ENCODE results near the gene CACNA2D4.
A peak's percentile ranks its signal among the peaks of the same experiment; 100 is the strongest.

CACNA2D4 gene

GRCh38 chr12:1844661-1845409 is 73.6 kb downstream of the CACNA2D4 start:
- DNase-seq, result no peak

DNA sequence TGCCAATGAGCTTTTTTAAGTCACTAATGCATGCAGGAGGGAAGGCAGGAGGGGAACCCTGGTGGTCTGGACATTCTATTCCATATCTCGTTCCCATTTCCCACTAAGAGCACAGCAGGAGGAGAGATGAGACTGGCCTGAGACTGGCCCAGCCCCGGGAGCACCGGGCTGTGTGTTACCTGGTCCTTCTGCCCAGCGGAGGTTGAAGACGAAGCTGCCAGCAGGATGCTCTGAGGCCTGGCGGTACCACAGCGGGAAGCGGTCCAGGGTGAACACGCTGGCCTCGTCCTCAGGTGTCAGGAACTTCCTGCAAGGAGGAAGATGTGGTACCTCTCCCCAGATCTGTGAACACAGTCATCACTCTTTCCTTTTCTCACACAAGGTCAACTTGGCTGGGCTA is 74.2 kb downstream of the CACNA2D4 start:
- DNase-seq, result no peak

DNA sequence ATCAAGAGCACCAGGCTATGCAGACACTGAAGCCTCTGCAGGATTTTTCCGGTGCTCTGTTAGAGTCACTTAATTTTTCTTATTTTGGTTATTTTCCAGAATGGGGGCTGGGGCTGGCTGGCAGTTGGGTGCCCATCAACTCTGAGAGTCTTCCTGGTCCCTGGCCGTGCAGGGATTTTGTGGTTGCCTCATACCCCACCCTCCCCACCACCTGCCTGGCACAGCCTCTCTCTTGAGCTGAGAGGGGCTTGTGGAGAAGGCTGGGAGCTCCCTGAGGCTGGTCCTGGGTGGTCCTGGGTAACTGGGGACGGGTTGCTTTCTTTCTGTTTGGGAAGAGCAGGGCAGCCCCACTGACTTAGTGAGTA is 74.8 kb downstream of the CACNA2D4 start:
- DNase-seq, result no peak

DNA sequence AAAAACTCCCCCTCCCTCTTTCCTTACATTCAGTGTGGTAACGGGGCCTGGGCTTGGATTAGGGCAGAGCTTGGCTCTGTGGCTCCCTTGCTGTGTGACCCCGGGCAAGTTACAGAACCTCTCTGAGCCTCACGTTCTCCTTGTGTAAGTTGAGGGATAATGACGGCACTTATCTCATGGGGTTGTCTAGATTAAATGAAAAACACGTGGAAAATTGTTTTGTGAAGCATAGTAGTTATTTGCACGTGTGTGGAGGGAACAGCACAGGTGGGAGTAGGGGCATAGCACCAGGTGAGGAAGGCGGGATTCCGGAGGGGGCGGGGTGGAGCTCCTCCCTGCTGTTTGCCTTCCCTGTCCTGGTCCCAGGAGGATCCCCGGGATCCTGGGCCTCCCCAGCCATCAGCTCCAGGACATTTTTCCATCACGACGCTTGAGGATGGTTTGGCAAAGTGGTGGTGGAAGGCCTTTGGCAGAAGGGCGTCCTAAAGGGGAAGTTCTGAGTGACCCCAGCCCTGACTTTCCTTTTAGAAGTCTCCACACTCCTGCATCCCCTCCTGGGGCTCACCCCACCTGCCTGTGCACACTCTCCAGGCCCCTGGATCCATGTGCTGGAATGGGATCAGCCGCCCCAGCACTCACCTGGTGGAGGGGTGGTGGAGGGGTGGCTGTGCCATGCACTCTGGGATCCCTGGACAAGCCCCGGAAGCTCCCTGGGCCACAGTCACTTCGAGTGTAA is 75.4 kb downstream of the CACNA2D4 start:
- no peak for DNase-seq

- peak; percentile 81 to 91 (median 90) for DNase-seq
Measured at GRCh38 chr12:1842183-1842904, 76.1 kb downstream of the CACNA2D4 start.

GRCh38 chr12:1841586-1842182 is 76.8 kb downstream of the CACNA2D4 start:
- peak; percentile 31 to 64 (median 59) for DNase-seq

- DNase-seq, result no peak
Measured at GRCh38 chr12:1840981-1841425, 77.4 kb downstream of the CACNA2D4 start.

- peak in 1 of 4 experiments; percentile 25 for DNase-seq
Measured at GRCh38 chr12:1839956-1840951, 78.2 kb downstream of the CACNA2D4 start.

GRCh38 chr12:1839464-1839863 is 79.0 kb downstream of the CACNA2D4 start:
- DNase-seq, result no peak

DNA sequence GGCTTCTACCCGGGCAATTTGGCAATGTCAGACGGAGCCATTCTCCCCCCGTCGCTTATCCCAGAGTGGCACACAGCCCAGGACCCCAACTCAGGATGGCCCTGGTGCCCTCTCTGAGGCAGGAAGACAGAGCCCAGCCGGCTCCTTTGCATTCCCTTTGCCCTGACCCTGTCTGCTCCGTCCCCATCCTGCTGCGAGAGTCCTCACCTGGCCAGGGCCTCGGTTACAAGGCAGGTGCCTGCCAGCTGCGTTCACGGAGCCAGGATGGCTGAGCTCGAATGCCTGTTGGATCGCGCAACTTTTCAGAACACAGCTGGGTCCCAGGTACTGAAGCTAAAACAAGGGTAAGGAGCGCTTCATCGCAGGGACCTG is 79.5 kb downstream of the CACNA2D4 start:
- no peak for DNase-seq

GRCh38 chr12:1838205-1838993 is 80.1 kb downstream of the CACNA2D4 start:
- no peak for DNase-seq

- peak in 1 of 4 experiments; percentile 1 for DNase-seq
Measured at GRCh38 chr12:1837541-1838204, 80.8 kb downstream of the CACNA2D4 start.

DNA sequence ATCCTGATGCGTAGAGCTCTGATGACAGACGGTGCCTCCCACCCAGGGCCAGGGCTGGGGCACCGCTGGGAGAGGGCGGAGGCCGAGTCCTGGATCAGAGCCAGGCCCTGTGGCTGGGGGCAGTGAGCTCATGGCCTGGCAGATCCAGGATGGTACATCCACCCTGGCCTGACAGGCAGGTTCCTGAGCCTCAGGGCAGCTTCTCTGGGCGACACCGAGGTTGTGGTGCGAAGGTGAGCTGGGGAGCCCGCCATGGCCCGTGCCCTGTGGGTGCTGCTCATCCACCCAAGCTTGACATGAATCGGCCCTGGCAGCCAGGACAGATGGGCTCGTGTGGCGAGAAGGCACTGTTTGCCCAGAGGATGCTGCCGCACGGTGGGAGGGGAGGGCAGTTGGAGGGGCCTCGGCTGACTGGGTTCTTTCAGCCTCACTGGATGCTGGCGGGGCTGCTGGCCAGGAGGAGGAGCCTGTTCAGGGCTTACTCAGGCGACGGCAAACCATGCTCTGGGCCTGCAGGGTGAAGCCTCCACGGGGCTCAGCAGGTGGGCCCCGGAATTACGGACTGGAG is 81.5 kb downstream of the CACNA2D4 start:
- DNase-seq, result no peak

DNA sequence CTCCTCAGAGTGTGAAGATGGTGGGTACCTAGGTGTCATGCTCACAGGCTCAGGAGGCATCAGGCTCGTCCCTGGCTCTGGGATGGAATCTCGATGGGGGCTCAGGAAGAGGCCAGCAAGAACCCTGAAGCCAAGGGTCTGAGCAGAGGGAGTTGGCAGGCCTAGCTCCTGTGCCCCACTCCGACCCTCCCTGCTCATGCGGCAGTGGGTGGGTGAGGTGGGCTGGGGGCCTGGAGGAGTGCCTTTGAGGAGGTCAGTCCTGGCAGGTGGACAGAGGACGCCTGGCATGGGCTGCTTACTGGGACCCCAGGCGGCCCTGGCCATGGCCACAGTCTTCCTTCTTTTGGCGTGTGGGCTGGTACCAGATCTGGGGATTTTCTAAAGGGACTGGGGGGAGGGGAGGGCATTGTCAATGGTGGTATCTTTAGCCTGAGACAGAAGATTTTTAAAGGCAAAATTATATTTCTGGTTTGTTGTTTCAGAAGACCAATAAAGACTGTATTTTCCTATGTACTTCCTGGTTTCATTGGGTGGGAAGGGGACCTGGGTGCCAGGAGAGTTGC is 82.1 kb downstream of the CACNA2D4 start:
- DNase-seq, result peak in 1 of 4 experiments; percentile 1

- DNase-seq, result no peak
Measured at GRCh38 chr12:1835211-1836131, 83.0 kb downstream of the CACNA2D4 start.

DNA sequence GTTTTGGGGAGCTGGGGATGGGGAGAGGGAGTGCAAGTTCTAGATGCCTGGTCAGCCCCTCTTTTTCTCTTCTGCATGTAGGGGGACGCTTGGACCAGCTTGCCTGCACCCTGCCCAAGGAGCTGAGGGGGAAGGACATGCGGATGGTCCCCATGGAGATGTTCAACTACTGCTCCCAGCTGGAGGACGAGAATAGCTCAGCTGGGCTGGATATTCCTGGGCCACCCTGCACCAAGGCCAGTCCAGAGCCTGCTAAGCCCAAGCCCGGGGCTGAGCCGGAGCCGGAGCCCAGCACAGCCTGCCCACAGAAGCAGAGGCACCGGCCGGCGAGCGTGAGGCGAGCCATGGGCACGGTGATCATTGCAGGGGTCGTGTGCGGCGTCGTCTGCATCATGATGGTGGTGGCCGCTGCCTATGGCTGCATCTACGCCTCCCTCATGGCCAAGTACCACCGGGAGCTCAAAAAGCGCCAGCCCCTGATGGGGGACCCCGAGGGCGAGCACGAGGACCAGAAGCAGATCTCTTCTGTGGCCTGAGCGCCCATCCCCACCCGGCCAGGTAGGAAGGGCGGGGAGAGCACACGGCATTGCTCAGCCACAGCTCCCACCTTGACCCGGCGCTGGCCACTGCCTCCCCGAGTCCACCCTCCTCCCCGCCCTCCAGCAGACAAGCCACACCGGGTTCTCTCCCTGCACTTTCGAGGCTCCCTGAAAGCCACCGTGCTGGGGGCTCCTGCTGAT is 84.1 kb downstream of the CACNA2D4 start:
- no peak for DNase-seq

GRCh38 chr12:1833596-1834028 is 84.8 kb downstream of the CACNA2D4 start:
- peak in 1 of 4 experiments; percentile 0 for DNase-seq
